GM18511 (cell line): ENCODE results near the gene CATSPER2.
A peak's percentile ranks its signal among the peaks of the same experiment; 100 is the strongest.
"Not testable (repeated sequence)": the region's sequence is repeated elsewhere in the genome, so short reads cannot be mapped to it uniquely, and the experiment has no call there.

Experiments
- ATAC-seq: cut with Tn5 transposase; IDR thresholded peaks from one replicate; pipeline ENCODE4 v1.9.1; 2021; ENCODE audit warnings: mild to moderate bottlenecking, moderate library complexity; ENCODE audit not compliant: unreplicated experiment

The CATSPER2 gene

DNA sequence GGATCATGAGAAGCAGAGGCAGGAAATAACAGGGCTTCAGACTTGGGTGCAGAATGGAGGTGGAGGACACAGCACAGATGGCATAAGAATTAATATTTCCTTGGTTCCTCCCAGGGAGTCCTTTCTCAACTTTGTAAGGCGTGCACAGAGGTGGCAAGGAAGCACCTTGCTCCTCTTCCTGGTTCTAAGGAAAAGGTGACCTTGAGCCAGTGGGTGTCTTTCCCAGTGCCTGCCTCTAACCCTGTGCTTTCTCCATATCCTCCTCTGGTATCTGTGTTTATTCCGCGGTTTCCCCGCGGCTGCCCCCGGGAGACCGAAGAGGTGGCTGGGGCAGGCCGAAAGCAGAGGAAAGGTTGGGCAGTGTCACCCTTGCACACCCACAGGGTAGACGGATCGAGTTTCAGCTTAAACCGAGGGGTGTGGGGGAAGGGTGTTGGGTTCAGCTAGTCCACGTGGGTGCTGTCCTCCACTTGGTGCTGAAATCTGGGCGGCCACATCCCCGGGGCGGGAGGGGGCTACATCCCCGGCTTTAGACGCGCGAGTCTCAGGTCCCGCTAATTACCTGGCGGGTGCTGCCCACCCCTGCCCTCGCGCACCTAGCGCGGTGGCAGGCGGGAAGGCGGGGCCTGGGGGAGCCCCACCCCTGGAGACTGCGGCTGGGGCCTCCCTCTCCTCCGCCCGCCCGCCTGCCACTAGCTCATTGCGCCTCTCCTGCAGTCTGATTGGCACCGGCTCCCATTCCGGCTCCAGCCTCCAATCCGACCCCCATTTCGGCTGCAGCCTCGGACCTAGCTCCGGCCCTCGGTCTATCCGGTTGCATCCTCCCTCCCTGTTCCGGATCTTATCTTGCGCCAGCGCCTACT is 55.1 kb downstream of the CATSPER2 start, which contains the start of gene CKMT1B:
Gene CKMT1B, plus strand, starts transcription at position 700 of the 863 bp plus-strand sequence. CDS start 192 bp downstream, outside the sequence.
- ATAC-seq: not testable (repeated sequence)

DNA sequence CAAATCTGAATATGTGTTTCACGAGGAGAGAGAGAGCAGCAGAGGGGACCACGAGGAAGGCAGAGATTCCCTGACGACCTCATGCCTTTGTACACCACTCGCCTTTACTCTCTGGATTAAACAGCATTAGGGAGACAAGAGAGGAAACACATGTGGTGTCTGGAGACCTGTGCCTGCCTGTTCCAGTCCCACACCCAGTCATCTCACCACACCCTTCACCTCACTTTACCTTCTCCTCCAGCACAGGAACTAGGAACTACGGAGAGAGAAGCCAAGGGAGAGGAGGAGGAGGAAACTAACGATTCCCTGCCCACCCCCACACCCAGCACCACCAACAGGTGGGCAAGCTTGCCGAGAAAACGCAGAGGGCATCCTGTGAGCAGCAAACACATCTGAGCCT is 55.8 kb downstream of the CATSPER2 start:
- ATAC-seq: not testable (repeated sequence)

DNA sequence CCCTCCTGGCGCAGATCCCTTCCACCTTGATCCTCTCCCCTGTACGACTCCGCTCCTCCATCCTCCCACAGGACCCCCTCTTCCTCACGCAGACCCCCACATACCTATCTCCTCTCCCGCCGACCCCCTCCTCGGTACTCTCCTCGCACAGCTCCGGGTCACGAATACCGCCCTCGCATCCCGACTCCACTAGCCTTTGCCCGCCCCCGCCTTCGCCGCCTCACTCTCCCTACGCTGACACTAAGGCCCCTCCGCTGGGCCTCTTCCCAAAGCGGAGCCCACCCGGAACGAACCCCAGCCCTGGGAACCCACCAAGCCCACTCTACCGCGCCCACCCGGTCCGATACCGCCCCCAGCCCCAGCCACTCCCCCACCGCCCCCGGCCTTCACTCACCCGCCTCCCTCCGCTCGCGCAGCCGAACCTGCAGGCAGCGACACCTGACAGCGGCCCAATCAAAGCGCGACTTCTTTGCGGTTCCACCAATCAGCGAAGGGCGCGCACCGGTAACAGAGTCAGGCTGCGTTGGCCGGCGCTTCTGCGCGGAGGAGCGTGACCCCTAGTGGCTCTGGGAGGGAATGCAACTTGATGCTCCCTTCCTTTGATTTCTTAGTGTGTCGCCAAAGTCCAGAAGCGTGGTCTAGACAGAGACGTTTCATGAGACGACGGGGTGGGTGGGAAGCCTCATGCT is 58.7 kb downstream of the CATSPER2 start, which contains the start of gene PPIP5K1:
Gene PPIP5K1, minus strand, starts transcription at position 431 of the 689 bp plus-strand sequence. CDS start 5,704 bp downstream, outside the sequence.
- ATAC-seq: peak; percentile 99
